HepG2 (cell line): ENCODE results near the gene FCN1. TPM values are rescaled to one million over a fixed set of nuclear protein-coding genes. Genes with fewer than 3 reads are reported as not detected.

Source experiments
- ATAC-seq: fragments of 200-7000 bp; cut with Tn5 transposase; 3 replicates; pipeline ENCODE4 v1.9.1; 2020; ENCODE audit warnings: mild to moderate bottlenecking, moderate library complexity
- BruUV-seq: library from RNA; stranded (reverse); fragments of 400-500 nt; replicated peaks from 2 replicates; lab custom pipeline; 2021; lab: Mats Ljungman, UMichigan
- CTCF ChIA-PET: fragments of 300-600 bp; formaldehyde crosslinking; extraction: SDS; loops from one replicate; lab custom pipeline; 2021; ENCODE audit warnings: low total read pairs, inconsistent platforms, low intra/inter-chr PET ratio; lab: Yijun Ruan, JAX
- POLR2A ChIA-PET: fragments of 350-600 bp; sonication (Branson Sonifier 250); formaldehyde crosslinking; loops from one replicate; lab custom pipeline; 2020; ENCODE audit warnings: antibody characterized with exemption, inconsistent platforms; lab: Yijun Ruan, JAX
- DNase-seq: peaks from one replicate; pipeline ENCODE4 v3.0.0-alpha.2; 2015; ENCODE audit warnings: low spot score
- FAIRE-seq: peaks from 3 replicates; lab custom pipeline; 2011; peaks lifted over from hg19 to GRCh38; lab: Jason Lieb, UNC
- H2AFZ ChIP-seq: one replicate; pipeline ENCODE4 v1.6.1; 2011; ENCODE audit warnings: low read length, inconsistent platforms
- H3K27ac ChIP-seq: fragments of 300-600 bp; 3 replicates; pipeline ENCODE4 v1.8.0; 2011; ENCODE audit warnings: mixed run types, mild to moderate bottlenecking, mixed read lengths, low read length, inconsistent platforms; ENCODE audit not compliant: insufficient read depth; ENCODE audit errors: extremely low read length
- H3K27me3 ChIP-seq, 2 experiments: fragments of 200-600 bp in 1 of 2; 2 replicates in 1 of 2; 3 replicates in 1 of 2; pipeline versions ENCODE4 v1.6.0 to v1.8.0; 2011; ENCODE audit warnings: low read length in 2 of 2, mild to moderate bottlenecking in 2 of 2, moderate library complexity in 2 of 2, inconsistent platforms in 1 of 2; ENCODE audit not compliant: insufficient read depth in 2 of 2, control insufficient read depth in 1 of 2
- H3K36me3 ChIP-seq, 2 experiments: fragments of 200-600 bp in 1 of 2; replicated peaks in 1 of 2; 2 replicates in 1 of 2; 3 replicates in 1 of 2; pipeline versions ENCODE4 v1.5.1 to v1.8.0; 2011; ENCODE audit warnings: low read length in 2 of 2, inconsistent platforms in 1 of 2; ENCODE audit not compliant: insufficient read depth in 2 of 2, control insufficient read depth in 1 of 2
- H3K4me1 ChIP-seq: 2 replicates; pipeline ENCODE4 v1.5.1; 2012; ENCODE audit warnings: low read length, inconsistent platforms; ENCODE audit not compliant: insufficient read depth
- H3K4me2 ChIP-seq: 2 replicates; pipeline ENCODE4 v1.6.0; 2011; ENCODE audit warnings: low read depth, low read length, inconsistent platforms
- H3K4me3 ChIP-seq, 3 experiments: fragments of 200-600 bp in 1 of 3; sonication (generic), shearing (Covaris generic) in 1 of 3; replicated peaks in 1 of 3; 2 replicates each; pipeline ENCODE4 v1.5.1; 2011 to 2016; ENCODE audit warnings: low read length in 3 of 3, inconsistent platforms in 2 of 3, low read depth in 2 of 3, mild to moderate bottlenecking in 2 of 3, control low read depth in 1 of 3, mixed read lengths in 1 of 3; ENCODE audit not compliant: insufficient read depth in 1 of 3
- H3K79me2 ChIP-seq: one replicate; pipeline ENCODE4 v1.6.1; 2011; ENCODE audit warnings: low read length, inconsistent platforms; ENCODE audit not compliant: insufficient read depth
- H3K9ac ChIP-seq: 2 replicates; pipeline ENCODE4 v1.6.0; 2011; ENCODE audit warnings: mild to moderate bottlenecking, low read depth, low read length, inconsistent platforms; ENCODE audit not compliant: insufficient read depth
- H3K9me3 ChIP-seq: 2 replicates; pipeline ENCODE4 v1.5.1; 2012; ENCODE audit warnings: mild to moderate bottlenecking, low read length
- H4K20me1 ChIP-seq: 2 replicates; pipeline ENCODE4 v1.6.0; 2011; ENCODE audit warnings: inconsistent platforms, mild to moderate bottlenecking, low read length, moderate library complexity; ENCODE audit not compliant: insufficient read depth
- CCAR2 ChIP-seq: fragments of 200-400 bp; formaldehyde crosslinking; optimal IDR thresholded peaks from 2 replicates; pipeline ENCODE3; 2018; ENCODE audit warnings: low read depth, mild to moderate bottlenecking, low read length, moderate library complexity
- EED ChIP-seq: sonication (generic); formaldehyde crosslinking; IDR thresholded peaks from 2 replicates; pipeline ENCODE4 v1.5.0; 2020; ENCODE audit warnings: mild to moderate bottlenecking, missing genetic modification reagents
- FOXO1 ChIP-seq: sonication (generic); formaldehyde crosslinking; IDR thresholded peaks from 2 replicates; pipeline ENCODE4 v1.4.0; 2020; ENCODE audit warnings: missing genetic modification reagents
- HDAC6 ChIP-seq: fragments of 200-600 bp; sonication (generic); IDR thresholded peaks from 2 replicates; pipeline ENCODE4 v1.7.0; 2017; ENCODE audit warnings: mild to moderate bottlenecking, antibody characterized with exemption, low read length, low read depth
- NFIC ChIP-seq: IDR thresholded peaks from 2 replicates; pipeline ENCODE4 v1.6.1; 2012; ENCODE audit warnings: mild to moderate bottlenecking, low read length, inconsistent platforms
- U2AF2 ChIP-seq: fragments of 200-400 bp; formaldehyde crosslinking; IDR thresholded peaks from 2 replicates; pipeline ENCODE4 v1.6.1; 2017; ENCODE audit warnings: low read depth, mild to moderate bottlenecking, low read length
- ZFP82 ChIP-seq: sonication (generic); formaldehyde crosslinking; IDR thresholded peaks from 2 replicates; pipeline ENCODE4 v1.5.1; 2020; ENCODE audit warnings: mild to moderate bottlenecking, missing genetic modification reagents, borderline replicate concordance
- ZNF430 ChIP-seq: sonication (generic); formaldehyde crosslinking; IDR thresholded peaks from 2 replicates; pipeline ENCODE4 v1.9.0; 2021; ENCODE audit warnings: mild to moderate bottlenecking, missing genetic modification reagents
- ZNF460 ChIP-seq: sonication (generic); formaldehyde crosslinking; IDR thresholded peaks from 2 replicates; pipeline ENCODE4 v1.5.1; 2020; ENCODE audit warnings: missing genetic modification reagents, mild to moderate bottlenecking, borderline replicate concordance
- ZNF766 ChIP-seq: sonication (generic); formaldehyde crosslinking; IDR thresholded peaks from 2 replicates; pipeline ENCODE4 v1.5.0; 2020; ENCODE audit warnings: missing genetic modification reagents, borderline replicate concordance
- WGBS: methylation state at CpG from one replicate; pipeline ENCODE4 v1.1.6; 2017; ENCODE audit warnings: low lambda C conversion rate; 5-methylcytosine and 5-hydroxymethylcytosine counted together
- in situ Hi-C: cut with HindIII; loops from 2 replicates; pipeline ENCODE4 v1.10.0; 2017; ENCODE audit warnings: low pct_unique_long_range_greater_than_20kb; ENCODE audit not compliant: extremely low pct_ligation_motif_present
- intact Hi-C: fragments of 100-400 bp; cut with micrococcal nuclease; formaldehyde crosslinking; loops from one replicate; pipeline ENCODE4 v1.10.0; 2022; ENCODE audit not compliant: unreplicated experiment
- polyA plus RNA-seq, 8 experiments: library from polyadenylated mRNA; depleted of rRNA in 3 of 8; stranded (reverse) in 7 of 8; unstranded in 1 of 8; fragments of >200 nt; fragmentation: Illumina TruSeq in 4 of 8; extraction: Trizol in 4 of 8; gene quantifications; 2 replicates each; pipeline versions ENCODE4 v1.2.1 to v1.2.3, GENCODE V29; 2011 to 2016; ENCODE audit warnings: low read depth in 4 of 8, missing spikeins in 1 of 8, mixed read lengths in 1 of 8; ENCODE audit not compliant: insufficient read depth in 1 of 8
- total RNA-seq, 5 experiments: library from RNA; depleted of rRNA; stranded (reverse); fragments of >200 nt; fragmentation: Illumina TruSeq; extraction: Trizol; gene quantifications; 2 replicates each; pipeline ENCODE4 v1.2.3, GENCODE V29; 2016; ENCODE audit warnings: low read depth in 1 of 5

The FCN1 gene
- total and polyA plus RNA-seq, 2 of the 13 experiments (the other 11 are each of a cell fraction or from before 2014, with no cell fraction given), result not detected

- intact Hi-C loops, result no loop called here
- H3K4me1 ChIP-seq, result no peaks in the 10 kb centered on the region
- FAIRE-seq (no peak), ATAC-seq (no peak), DNase-seq (no peak)
- ChIA-PET POLR2A (no interaction called here), CTCF (no interaction called here)
- H4K20me1 ChIP-seq, result no peaks in the 10 kb centered on the region
- BruUV-seq, result no TSS peak
- peaks cover 2 to 27% of the 10 kb centered on the region in 2 experiments; a peak in 2 of 5 replicates for H3K27me3 ChIP-seq
- no peak overlapping the region for H3K4me2 ChIP-seq
- H2AFZ ChIP-seq, result no peak overlapping the region
- no peaks in the 10 kb centered on the region for H3K36me3 ChIP-seq
- no peak overlapping the region for H3K4me3 ChIP-seq
- TF ChIP-seq EED (CRISPR knock-in tag) (no peak), ZNF430 (CRISPR knock-in tag) (no peak), CCAR2 (no peak), U2AF2 (no peak), ZNF460 (CRISPR knock-in tag) (no peak), ZFP82 (CRISPR knock-in tag) (no peak), NFIC (no peak), HDAC6 (no peak), FOXO1 (CRISPR knock-in tag) (no peak), ZNF766 (CRISPR knock-in tag) (no peak)
- 40% methylated on average over 6 of the region's 30 CpGs for WGBS
- in situ Hi-C loops, result no loop called here
- no peak overlapping the region for H3K9ac ChIP-seq
- H3K27ac ChIP-seq, result no peak overlapping the region
- H3K79me2 ChIP-seq, result no peaks in the 10 kb centered on the region
- H3K9me3 ChIP-seq, result no peaks in the 10 kb centered on the region
Measured at GRCh38 chr9:134870746-134871662, 46.7 kb downstream of the FCN1 start.
